Body of pancreas (tissue), 4 donors: ENCODE data around the gene SCRT2.
"Not testable (repeated sequence)": the region's sequence is repeated elsewhere in the genome, so short reads cannot be mapped to it uniquely, and the experiment has no call there.

ENCODE experiments used
- POLR2A ChIP-seq, 3 donors: fragments of 450-650 bp; IDR thresholded peaks; one replicate each; pipeline ENCODE4 v1.6.1; 2016; ENCODE audit warnings: antibody characterized with exemption in 3 of 3, mild to moderate bottlenecking in 2 of 3
- TF ChIP-seq, protein P1 (sequence below), 7 experiments: fragments of 450-650 bp in 4 of 7; fragments of 200-600 bp in 3 of 7; sonication (generic) in 3 of 7; IDR thresholded peaks; one replicate each; pipeline ENCODE4 v1.5.1; 2016 to 2019; ENCODE audit warnings: antibody characterized with exemption in 7 of 7

- TF ChIP-seq POLR2A (IDR thresholded peaks at IDR 0.05) = not testable (repeated sequence)
- TF ChIP-seq, protein P1, sequence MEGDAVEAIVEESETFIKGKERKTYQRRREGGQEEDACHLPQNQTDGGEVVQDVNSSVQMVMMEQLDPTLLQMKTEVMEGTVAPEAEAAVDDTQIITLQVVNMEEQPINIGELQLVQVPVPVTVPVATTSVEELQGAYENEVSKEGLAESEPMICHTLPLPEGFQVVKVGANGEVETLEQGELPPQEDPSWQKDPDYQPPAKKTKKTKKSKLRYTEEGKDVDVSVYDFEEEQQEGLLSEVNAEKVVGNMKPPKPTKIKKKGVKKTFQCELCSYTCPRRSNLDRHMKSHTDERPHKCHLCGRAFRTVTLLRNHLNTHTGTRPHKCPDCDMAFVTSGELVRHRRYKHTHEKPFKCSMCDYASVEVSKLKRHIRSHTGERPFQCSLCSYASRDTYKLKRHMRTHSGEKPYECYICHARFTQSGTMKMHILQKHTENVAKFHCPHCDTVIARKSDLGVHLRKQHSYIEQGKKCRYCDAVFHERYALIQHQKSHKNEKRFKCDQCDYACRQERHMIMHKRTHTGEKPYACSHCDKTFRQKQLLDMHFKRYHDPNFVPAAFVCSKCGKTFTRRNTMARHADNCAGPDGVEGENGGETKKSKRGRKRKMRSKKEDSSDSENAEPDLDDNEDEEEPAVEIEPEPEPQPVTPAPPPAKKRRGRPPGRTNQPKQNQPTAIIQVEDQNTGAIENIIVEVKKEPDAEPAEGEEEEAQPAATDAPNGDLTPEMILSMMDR (IDR thresholded peaks at IDR 0.05) = not testable (repeated sequence)
These were observed 18.2 kb upstream of the SCRT2 start for GRCh38 chr20:693786-694185.
